HepG2 (cell line): Measurements from ENCODE around the gene CNNM4. TPM values are rescaled to one million over a fixed set of nuclear protein-coding genes. Genes with fewer than 3 reads are reported as not detected.

Experiments used
- AHR ChIP-seq: IDR thresholded peaks from 2 replicates; pipeline ENCODE4 v1.6.1; 2018; ENCODE audit warnings: missing genetic modification reagents, missing compliant biosample characterization
- CBX5 ChIP-seq: sonication (generic); formaldehyde crosslinking; IDR thresholded peaks from 2 replicates; pipeline ENCODE4 v1.4.0; 2020; ENCODE audit warnings: missing genetic modification reagents, borderline replicate concordance
- CEBPB ChIP-seq: IDR thresholded peaks from 2 replicates; pipeline ENCODE4 v1.6.1; 2011; ENCODE audit warnings: low read depth, low read length, improper control_type of control experiment, borderline replicate concordance
- CENPT ChIP-seq: sonication (generic); formaldehyde crosslinking; IDR thresholded peaks from 2 replicates; pipeline ENCODE4 v1.8.0; 2022; ENCODE audit warnings: low read depth, mild to moderate bottlenecking, moderate library complexity, missing genetic modification reagents
- DMAP1 ChIP-seq: IDR thresholded peaks from 2 replicates; pipeline ENCODE4 v1.6.1; 2016
- EZH2 ChIP-seq: conservative IDR thresholded peaks from 2 replicates; pipeline ENCODE4 v1.6.1; 2012; ENCODE audit warnings: mild to moderate bottlenecking, low read depth, low read length, moderate library complexity
- HCFC1 ChIP-seq: fragments of 150-350 bp; IDR thresholded peaks from 2 replicates; pipeline ENCODE4 v1.6.1; 2014; ENCODE audit warnings: low read depth, low read length
- MYNN ChIP-seq: sonication (generic); formaldehyde crosslinking; IDR thresholded peaks from 2 replicates; pipeline ENCODE4 v1.4.0; 2020; ENCODE audit warnings: mild to moderate bottlenecking, low read depth, missing genetic modification reagents
- MYPOP ChIP-seq: sonication (generic); formaldehyde crosslinking; IDR thresholded peaks from 2 replicates; pipeline ENCODE4 v1.8.1; 2023; ENCODE audit warnings: mild to moderate bottlenecking, moderate library complexity, missing genetic modification reagents
- NCOA1 ChIP-seq: sonication (generic); formaldehyde crosslinking; IDR thresholded peaks from 2 replicates; pipeline ENCODE4 v1.9.0; 2021; ENCODE audit warnings: missing genetic modification reagents
- NR2F1 ChIP-seq, 2 experiments: fragments of 450-650 bp in 1 of 2; formaldehyde crosslinking in 1 of 2; IDR thresholded peaks; 2 replicates each; pipeline versions ENCODE4 v1.5.0 to v1.6.1; 2016 to 2020; ENCODE audit warnings: mild to moderate bottlenecking in 1 of 2, missing compliant biosample characterization in 1 of 2, missing genetic modification reagents in 1 of 2, moderate library complexity in 1 of 2
- PBX2 ChIP-seq: IDR thresholded peaks from 2 replicates; pipeline ENCODE4 v1.6.1; 2016; ENCODE audit warnings: control low read depth
- REL ChIP-seq: sonication (generic); formaldehyde crosslinking; conservative IDR thresholded peaks from 2 replicates; pipeline ENCODE4 v1.8.0; 2022; ENCODE audit warnings: mild to moderate bottlenecking, missing genetic modification reagents, moderate library complexity
- ZBTB34 ChIP-seq: sonication (generic); formaldehyde crosslinking; IDR thresholded peaks from 2 replicates; pipeline ENCODE4 v1.8.0; 2022; ENCODE audit warnings: mild to moderate bottlenecking, missing genetic modification reagents
- ZBTB7A ChIP-seq: sonication (generic); formaldehyde crosslinking; IDR thresholded peaks from 2 replicates; pipeline ENCODE4 v1.8.0; 2022; ENCODE audit warnings: mild to moderate bottlenecking, missing genetic modification reagents
- ZFP82 ChIP-seq: sonication (generic); formaldehyde crosslinking; IDR thresholded peaks from 2 replicates; pipeline ENCODE4 v1.5.1; 2020; ENCODE audit warnings: mild to moderate bottlenecking, missing genetic modification reagents, borderline replicate concordance
- ZFP90 ChIP-seq: sonication (generic); formaldehyde crosslinking; IDR thresholded peaks from 2 replicates; pipeline ENCODE4 v1.8.0; 2022; ENCODE audit warnings: missing genetic modification reagents, mild to moderate bottlenecking, inconsistent platforms, borderline replicate concordance
- ZNF274 ChIP-seq: sonication (generic); formaldehyde crosslinking; IDR thresholded peaks from 2 replicates; pipeline ENCODE4 v1.5.1; 2020; ENCODE audit warnings: mild to moderate bottlenecking, missing genetic modification reagents
- ZNF296 ChIP-seq: sonication (generic); formaldehyde crosslinking; conservative IDR thresholded peaks from 2 replicates; pipeline ENCODE4 v1.5.0; 2020; ENCODE audit warnings: mild to moderate bottlenecking, missing genetic modification reagents
- ZNF513 ChIP-seq: sonication (generic); formaldehyde crosslinking; conservative IDR thresholded peaks from 2 replicates; pipeline ENCODE4 v1.5.0; 2020; ENCODE audit warnings: missing genetic modification reagents
- ZNF597 ChIP-seq: sonication (generic); formaldehyde crosslinking; IDR thresholded peaks from 2 replicates; pipeline ENCODE4 v1.5.0; 2020; ENCODE audit warnings: missing genetic modification reagents
- ZNF644 ChIP-seq: IDR thresholded peaks from 2 replicates; pipeline ENCODE4 v1.6.1; 2016; ENCODE audit warnings: low read depth
- ZNF652 ChIP-seq: IDR thresholded peaks from 2 replicates; pipeline ENCODE4 v1.6.1; 2016; ENCODE audit warnings: low read depth, borderline replicate concordance
- ZZZ3 ChIP-seq: sonication (generic); formaldehyde crosslinking; IDR thresholded peaks from 2 replicates; pipeline ENCODE4 v1.4.0; 2020; ENCODE audit warnings: missing genetic modification reagents, mild to moderate bottlenecking, borderline replicate concordance
- polyA plus RNA-seq, 8 experiments: library from polyadenylated mRNA; depleted of rRNA in 3 of 8; stranded (reverse) in 7 of 8; unstranded in 1 of 8; fragments of >200 nt; fragmentation: Illumina TruSeq in 4 of 8; extraction: Trizol in 4 of 8; gene quantifications; 2 replicates each; pipeline versions ENCODE4 v1.2.1 to v1.2.3, GENCODE V29; 2011 to 2016; ENCODE audit warnings: low read depth in 4 of 8, missing spikeins in 1 of 8, mixed read lengths in 1 of 8; ENCODE audit not compliant: insufficient read depth in 1 of 8
- total RNA-seq, 5 experiments: library from RNA; depleted of rRNA; stranded (reverse); fragments of >200 nt; fragmentation: Illumina TruSeq; extraction: Trizol; gene quantifications; 2 replicates each; pipeline ENCODE4 v1.2.3, GENCODE V29; 2016; ENCODE audit warnings: low read depth in 1 of 5

The CNNM4 gene
- total and polyA plus RNA-seq, 2 of the 13 experiments (the other 11 are each of a cell fraction or from before 2014, with no cell fraction given) = 5.9 to 8.4 TPM

GRCh38 chr2:96819128-96819875, 58.6 kb downstream of the CNNM4 start (continued):
- TF ChIP-seq ZZZ3 (CRISPR knock-in tag) (no peak; the same call in 1 of the 2 replicates), NCOA1 (0 out of 2 replicates have a peak, but pooled peaks have one; percentile 75), ZNF652 (CRISPR knock-in tag) (peak; percentile 66; the same call in 1 of the 2 replicates), CBX5 (CRISPR knock-in tag) (peak; percentile 96), NR2F1 (CRISPR knock-in tag; IDR thresholded peaks at IDR 0.05) (peak in 1 of 2 experiments; percentile 73; a peak in 2 of 4 replicates), MYNN (CRISPR knock-in tag) (no peak; the same call in 1 of the 2 replicates), ZNF296 (CRISPR knock-in tag) (no peak; the same call in 1 of the 2 replicates), ZNF597 (CRISPR knock-in tag) (no peak), ZNF513 (CRISPR knock-in tag) (no peak), ZBTB7A (CRISPR knock-in tag) (peak; percentile 76; the same call in 1 of the 2 replicates), MYPOP (CRISPR knock-in tag) (peak; percentile 99), DMAP1 (CRISPR knock-in tag) (peak; percentile 94), ZBTB34 (CRISPR knock-in tag) (peak; percentile 100), EZH2 (no peak), PBX2 (CRISPR knock-in tag) (peak; percentile 41; the same call in 1 of the 2 replicates), REL (CRISPR knock-in tag) (no peak), ZFP90 (CRISPR knock-in tag) (peak; percentile 96), HCFC1 (peak; percentile 6; the same call in 1 of the 2 replicates), ZNF274 (CRISPR knock-in tag) (no peak; the same call in none of the 2 replicates), CENPT (CRISPR knock-in tag) (no peak; the same call in 1 of the 2 replicates), ZFP82 (CRISPR knock-in tag) (no peak), AHR (CRISPR knock-in tag) (no peak), CEBPB (0 out of 2 replicates have a peak, but pooled peaks have one; percentile 5), ZNF644 (CRISPR knock-in tag) (peak; percentile 93)
